GM23248 (cell line): ENCODE data around the gene SNCA.

ENCODE experiments used
- EZH2 ChIP-seq: fragments of 200-600 bp; sonication (generic); IDR thresholded peaks from 2 replicates; pipeline ENCODE4 v1.6.1; 2018; ENCODE audit warnings: antibody characterized with exemption, mild to moderate bottlenecking; ENCODE audit not compliant: insufficient read depth, poor library complexity, severe bottlenecking
- EZH2phosphoT487 ChIP-seq: fragments of 200-600 bp; sonication (generic); IDR thresholded peaks from 2 replicates; pipeline ENCODE4 v1.6.1; 2018; ENCODE audit warnings: antibody characterized with exemption, moderate library complexity, mild to moderate bottlenecking, low read depth; ENCODE audit not compliant: insufficient read depth

DNA sequence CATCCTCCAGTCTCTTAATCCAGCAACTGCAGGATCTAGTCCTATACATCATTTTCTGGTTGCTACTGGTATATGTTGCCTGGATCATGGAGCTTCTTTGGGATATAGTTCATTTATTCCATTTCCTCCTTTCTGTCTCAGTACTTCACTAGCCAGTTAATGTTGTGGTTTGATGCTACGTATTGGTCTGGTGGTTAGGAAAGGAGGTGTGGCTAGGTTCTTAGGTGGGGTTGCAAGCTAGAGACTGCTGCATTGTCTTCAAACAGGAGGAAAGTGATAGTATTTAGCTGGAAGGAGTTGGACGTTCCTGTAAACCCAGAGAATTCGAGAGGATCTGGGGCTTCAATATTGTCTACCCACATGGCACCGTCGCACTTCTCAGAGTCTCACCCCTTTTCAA lies 129.5 kb downstream of the SNCA start:
- TF ChIP-seq EZH2 (no peak), EZH2phosphoT487 (no peak)
